ENCODE data around the gene GLUL.
"Not testable (repeated sequence)": the region's sequence is repeated elsewhere in the genome, so short reads cannot be mapped to it uniquely, and the experiment has no call there.

GLUL gene

GRCh38 chr1:182367926-182368325 lies 23.7 kb downstream of the GLUL start:
- DNase-seq: no peak

DNA sequence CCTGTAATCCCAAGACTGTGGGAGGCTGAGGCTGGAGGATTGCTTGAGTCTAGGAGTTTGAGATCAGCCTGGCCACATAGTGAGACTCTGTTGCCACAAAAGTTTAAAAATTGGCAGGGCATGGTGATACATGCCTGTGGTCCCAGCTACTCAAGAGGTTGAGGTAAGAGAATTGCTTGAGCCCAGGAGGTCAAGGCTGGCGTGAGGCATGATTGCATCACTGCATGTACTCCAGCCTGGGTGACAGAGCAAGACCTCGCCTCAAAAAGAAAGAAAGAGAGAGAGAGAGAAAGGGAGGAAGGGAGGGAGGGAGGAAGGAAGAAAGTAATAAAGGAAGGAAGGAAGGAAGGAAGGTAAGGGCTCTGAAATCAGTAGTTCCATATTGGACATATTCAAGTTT lies 25.0 kb downstream of the GLUL start:
- no peak for DNase-seq

GRCh38 chr1:182359645-182360044 lies 31.9 kb downstream of the GLUL start:
- no peak for DNase-seq

- DNase-seq: no peak
Observed at GRCh38 chr1:182357913-182358312, 33.7 kb downstream of the GLUL start.

DNA sequence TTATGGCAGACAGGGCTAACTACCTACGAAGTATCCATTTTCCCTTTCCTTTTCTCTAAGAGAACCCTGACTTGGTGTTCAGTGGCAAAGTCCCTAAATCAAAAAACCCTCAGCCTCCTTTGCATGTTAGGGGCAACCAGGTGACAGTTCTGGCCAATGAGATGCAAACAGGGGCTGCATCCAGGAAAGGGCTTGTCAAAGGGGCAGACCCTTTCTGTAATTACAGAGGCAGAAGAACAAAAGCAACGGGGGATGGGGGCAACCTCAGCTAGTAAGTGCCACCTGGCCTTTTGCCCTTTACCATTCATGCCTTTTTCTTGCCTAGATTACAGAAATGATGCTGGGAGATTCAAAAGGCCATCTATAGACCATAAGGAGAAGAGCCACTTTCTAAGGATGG lies 34.4 kb downstream of the GLUL start:
- DNase-seq: no peak

DNA sequence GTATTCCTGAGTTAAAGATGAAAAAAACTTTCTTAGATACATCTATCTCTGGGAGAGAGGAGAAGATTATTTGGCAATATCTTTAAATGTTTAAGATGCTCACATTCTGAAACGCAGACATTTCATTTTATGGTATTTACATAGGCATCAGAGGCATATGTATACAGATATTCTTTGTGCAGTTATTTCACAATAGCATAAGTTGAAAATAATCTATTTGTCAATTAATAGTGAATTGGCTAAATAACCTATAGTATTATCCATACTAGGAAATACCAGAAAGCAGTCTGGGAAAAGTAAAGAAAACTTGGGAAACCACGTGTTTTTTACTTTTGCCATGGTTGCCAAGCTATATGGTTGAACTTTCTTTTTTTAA lies 35.9 kb downstream of the GLUL start:
- DNase-seq: no peak

GRCh38 chr1:182351790-182352364 lies 39.7 kb downstream of the GLUL start:
- no peak for DNase-seq

GRCh38 chr1:182350839-182351238 lies 40.8 kb downstream of the GLUL start:
- no peak for DNase-seq

GRCh38 chr1:182348961-182349747 lies 42.4 kb downstream of the GLUL start:
- no peak for DNase-seq

GRCh38 chr1:182347019-182347418 lies 44.6 kb downstream of the GLUL start:
- DNase-seq: no peak

GRCh38 chr1:182340233-182341058 lies 51.1 kb downstream of the GLUL start:
- no peak for DNase-seq

DNA sequence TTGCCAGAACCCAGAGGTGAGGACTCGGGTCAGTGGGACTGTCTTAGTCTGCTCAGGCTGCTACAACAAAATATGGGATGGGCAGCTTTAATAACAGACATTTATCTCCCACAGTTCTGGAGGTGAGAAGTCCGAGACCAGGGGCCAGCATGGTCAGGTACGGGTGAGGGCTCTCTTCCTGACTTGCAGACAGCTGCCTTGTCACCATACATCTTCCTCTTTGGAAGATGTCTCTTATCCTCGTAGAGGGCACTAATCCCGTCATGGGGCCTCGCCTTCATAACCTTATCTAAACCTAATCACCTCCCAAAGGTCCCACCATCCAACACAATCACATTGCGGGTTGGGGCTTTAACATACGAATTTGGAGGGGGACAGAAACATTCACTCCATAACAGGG lies 51.9 kb downstream of the GLUL start:
- no peak for DNase-seq

DNA sequence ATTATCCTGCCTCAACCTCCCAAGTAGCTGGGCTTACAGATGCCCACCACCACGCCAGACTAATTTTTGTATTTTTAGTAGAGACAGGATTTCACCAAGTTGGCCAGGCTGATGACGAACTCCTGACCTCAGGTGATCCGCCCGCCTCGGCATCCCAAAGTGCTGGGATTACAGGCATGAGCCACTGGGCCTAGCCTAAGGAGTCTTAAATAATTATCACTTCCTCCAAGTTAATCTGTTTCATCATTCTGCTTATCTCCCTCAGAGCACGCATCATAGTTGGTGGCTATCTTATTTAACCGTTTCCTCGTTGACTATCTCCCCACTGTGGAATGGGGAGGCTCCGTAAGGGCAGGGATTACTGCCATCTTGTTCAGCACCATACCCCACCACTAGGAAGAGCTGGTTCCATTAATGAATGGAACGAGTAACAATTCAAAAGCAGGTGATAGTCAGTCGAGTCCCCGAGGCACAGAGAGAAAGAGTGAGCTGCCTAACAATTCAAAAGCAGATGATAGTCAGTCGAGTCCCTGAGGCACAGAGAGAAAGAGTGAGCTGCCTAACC lies 52.7 kb downstream of the GLUL start:
- no peak for DNase-seq

GRCh38 chr1:182337736-182338571 lies 53.6 kb downstream of the GLUL start:
- no peak for DNase-seq

GRCh38 chr1:182335771-182336566 lies 55.6 kb downstream of the GLUL start:
- no peak for DNase-seq

- DNase-seq: not testable (repeated sequence)
Observed at GRCh38 chr1:182333071-182333571, 58.5 kb downstream of the GLUL start.

DNA sequence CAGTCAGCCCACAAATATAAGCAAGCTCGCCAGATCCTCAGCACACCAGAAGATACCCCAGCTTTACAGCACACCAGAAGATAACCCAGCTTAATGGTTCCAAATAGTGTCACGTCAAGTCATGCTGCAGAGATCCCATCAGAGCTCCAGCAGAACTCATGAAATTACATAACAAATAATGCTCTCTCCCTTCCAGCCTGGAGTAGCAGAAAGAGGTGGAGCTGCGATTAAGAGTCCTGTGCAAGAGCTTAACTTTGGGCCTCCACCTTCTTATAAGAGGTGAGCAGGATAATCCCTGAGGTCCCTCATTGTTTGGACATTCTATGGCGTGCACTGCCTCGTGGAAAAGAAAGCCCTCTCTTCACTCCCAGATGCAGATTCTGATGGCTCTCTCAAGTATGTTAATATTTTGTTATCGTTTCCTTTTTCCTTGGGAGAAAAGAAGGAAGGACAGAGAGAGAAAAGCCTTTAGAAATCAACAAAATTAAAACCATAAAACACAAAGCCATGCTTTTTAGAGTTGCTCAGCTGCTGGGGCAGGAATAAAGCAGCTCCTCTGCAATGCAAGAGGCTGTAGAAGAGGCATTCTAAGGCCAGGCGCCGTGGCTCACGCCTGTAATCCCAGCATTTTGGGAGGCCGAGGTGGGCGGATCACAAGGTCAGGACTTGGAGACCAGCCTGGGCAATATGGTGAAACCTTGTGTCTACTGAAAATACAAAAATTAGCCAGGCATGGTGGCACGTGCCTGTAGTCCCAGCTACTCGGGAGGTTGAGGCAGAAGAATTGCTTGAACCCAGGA lies 59.1 kb downstream of the GLUL start:
- no peak for DNase-seq

All from activated effector memory CD4-positive, alpha-beta T cell treated with Interleukin-2 at 50 U/mL for 16 hours (primary cell).